SIG-M5 treated with dmso at 0.1 percent for 504 hours (cell line): ENCODE data around the gene DNM3.

Experiments
- DNase-seq: peaks from one replicate; lab custom pipeline; 2025; ENCODE audit not compliant: unreplicated experiment; lab: John Stamatoyannopoulos, UW

DNM3 gene

GRCh38 chr1:171817511-171818265 lies 23.6 kb upstream of the DNM3 start:
- DNase-seq, result peak; percentile 15

GRCh38 chr1:171819946-171820345 lies 21.4 kb upstream of the DNM3 start:
- no peak for DNase-seq

GRCh38 chr1:171826973-171827372 lies 14.3 kb upstream of the DNM3 start:
- DNase-seq, result no peak

DNA sequence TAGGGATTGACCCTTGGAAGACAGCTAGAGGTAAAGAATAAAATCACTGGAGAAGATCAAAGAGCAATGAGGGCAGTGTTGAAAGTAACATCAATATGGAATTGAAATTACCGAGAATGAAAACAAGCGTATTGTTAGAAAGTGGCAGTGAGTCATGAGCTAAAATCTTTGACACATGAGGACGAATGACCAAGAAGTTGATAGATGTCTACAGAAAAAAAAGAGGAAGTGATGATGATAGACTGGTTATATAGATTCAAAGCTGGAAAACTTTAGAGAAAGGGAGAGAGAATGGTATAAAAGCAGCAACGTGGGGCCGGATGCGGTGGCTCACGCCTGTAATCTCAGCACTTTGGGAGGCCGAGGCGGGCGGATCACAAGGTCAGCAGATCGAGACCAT lies 12.5 kb upstream of the DNM3 start:
- peak; percentile 57 for DNase-seq

- DNase-seq, result no peak
Measured at GRCh38 chr1:171833091-171833825, 8.0 kb upstream of the DNM3 start.

DNA sequence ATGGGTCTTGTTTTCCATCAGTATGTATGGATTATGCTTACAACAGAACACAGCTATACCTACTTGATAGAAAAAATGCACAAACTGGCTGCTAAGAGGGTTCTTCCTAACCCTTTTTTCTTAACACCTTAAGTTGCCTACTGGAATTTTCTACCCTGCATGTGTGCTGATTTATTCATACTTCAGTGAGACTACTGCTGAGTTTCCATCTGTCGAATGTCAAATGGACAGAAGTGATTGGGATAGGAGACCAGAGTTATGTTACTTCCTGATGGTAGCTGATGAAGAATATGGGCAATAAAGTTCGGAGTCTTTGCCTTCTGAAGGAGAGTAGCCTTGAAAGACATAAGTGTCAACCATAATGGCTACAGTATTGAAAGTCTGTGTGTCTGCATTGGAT lies 6.5 kb upstream of the DNM3 start:
- DNase-seq, result no peak

GRCh38 chr1:171835891-171836290 lies 5.4 kb upstream of the DNM3 start:
- DNase-seq, result no peak

DNA sequence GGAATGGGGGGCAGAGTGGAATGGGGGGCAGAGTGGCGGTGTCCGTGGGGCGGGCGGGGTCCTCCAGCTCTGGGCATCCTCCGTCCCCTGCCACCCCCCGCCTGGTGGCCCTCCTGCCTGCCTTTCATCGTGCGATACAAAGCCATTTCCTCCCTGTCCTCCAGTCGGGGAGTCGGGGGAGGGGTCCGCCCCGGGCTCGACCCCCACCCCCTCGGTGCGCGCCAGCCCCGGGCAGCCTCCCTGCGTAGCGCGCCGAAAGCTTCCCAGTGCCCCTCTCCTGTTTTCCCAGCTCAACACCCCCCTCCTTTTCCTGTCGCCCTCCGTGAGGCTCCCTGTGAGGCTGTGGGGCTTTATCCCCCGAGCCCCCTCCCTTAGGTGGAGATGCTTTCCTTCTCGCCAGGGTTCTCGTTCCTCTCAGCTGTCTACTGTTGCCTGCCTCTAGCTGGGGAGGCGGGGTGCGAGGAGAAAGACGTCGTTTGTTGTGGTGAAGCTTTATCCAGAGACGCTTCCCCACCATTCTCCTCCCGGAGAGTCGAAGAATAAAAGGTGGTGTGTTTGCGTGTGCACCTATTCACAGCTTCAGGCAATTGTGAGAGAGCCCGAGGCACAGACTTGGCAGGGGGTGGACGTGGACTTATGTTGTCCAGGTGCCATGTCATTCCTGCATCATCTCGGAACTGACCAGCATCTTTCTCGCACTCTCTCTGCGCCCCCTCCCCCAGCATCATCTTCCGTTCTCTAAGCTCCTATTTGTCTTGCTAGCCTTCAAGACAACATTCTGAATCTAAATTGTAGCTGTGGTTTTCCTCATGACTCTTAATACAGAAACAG lies 848 bp downstream of the DNM3 start:
- no peak for DNase-seq

- DNase-seq, result no peak
Measured at GRCh38 chr1:171844381-171844780, 3.1 kb downstream of the DNM3 start.

DNA sequence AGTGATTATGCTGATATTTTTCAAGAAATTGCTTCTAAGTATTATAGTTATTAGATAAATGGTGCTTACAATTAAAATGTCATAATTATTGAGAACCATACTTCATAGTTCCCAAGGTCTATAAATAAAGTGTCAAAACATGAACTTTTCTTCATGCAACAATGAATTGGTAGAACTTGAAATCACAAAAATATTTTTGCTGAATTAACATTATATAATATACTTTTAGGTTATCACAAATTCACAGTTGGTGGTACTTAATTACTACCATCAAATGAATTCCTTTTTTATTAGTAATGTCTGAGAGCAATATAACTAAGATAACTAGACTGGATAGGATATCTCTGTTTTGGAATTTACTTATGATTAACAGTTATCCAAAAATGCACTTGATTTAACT lies 4.7 kb downstream of the DNM3 start:
- no peak for DNase-seq

GRCh38 chr1:171849245-171849898 lies 8.1 kb downstream of the DNM3 start:
- DNase-seq, result no peak

GRCh38 chr1:171850651-171851350 lies 9.5 kb downstream of the DNM3 start:
- peak; percentile 23 for DNase-seq

DNA sequence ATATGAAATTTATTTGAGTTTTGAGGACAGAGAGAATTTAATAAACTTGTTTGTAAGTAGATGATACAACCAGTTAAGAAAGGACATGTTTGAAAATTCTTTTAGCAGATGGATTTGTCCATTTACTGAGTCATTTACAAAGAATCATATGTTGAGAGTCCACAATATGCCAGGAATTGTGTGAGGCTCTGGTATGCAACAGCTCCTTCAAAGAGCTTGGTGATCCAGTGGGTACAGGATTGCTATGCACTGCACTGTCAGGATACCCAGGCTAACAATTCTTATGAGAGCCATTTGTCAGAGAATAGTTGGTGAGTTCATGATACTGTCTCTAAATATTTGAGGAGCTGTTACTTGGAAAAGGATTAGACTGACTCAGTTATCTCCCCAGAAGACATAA lies 11.0 kb downstream of the DNM3 start:
- DNase-seq, result no peak

DNA sequence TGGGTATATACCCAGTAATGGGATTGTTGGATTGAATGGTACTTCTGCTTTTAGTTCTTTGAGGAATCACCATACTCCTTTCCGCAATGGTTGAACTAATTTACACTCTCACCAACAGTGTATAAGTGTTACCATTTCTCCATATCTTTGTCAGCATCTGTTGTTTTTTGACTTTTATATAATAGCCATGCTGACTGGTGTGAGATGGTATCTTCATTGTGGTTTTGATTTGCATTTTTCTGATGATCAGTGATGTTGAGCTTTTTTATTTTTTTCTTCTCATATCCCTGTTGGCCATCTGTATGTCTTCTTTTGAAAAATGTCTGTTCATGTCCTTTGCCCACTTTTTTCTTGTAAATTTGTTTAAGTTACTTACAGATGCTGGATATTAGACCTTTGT lies 14.1 kb downstream of the DNM3 start:
- no peak for DNase-seq

DNA sequence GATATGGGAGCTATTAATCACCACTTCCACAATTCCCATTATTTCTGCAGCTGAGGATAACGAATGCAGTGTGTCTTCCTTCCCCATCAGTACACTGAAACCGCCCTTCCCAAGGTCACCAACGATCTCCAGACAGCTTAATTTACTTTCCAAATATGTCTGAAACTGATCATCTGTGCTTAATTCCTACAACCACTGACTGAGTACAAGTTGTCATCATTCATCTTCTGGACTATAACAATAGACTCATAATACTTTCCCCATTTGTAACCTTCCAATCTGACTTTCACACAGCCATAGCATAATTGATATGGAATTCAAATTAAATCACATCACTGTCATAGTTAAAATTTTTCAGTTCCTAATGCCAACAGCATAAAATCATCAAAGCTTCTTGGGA lies 17.4 kb downstream of the DNM3 start:
- no peak for DNase-seq

DNA sequence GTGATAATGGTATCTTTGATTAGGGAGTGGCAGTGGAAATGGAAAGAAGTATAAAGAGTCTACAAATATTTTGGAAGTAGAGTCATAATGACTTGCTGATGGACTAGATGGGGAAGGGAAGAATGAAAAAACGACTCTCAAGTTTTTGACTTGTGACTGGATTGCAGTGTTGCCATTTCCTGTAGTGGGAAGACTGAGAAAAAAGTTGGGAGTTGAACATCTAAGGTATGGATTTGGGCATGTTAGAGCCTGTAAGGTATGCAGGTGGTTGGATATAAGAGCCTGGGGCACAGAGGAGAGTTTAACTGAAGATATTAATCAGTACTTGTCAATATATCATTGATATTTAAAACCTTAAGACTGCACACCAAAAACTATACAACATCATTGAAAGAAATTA lies 19.4 kb downstream of the DNM3 start:
- no peak for DNase-seq

- no peak for DNase-seq
Measured at GRCh38 chr1:171863531-171863930, 22.2 kb downstream of the DNM3 start.

GRCh38 chr1:171864308-171864707 lies 23.0 kb downstream of the DNM3 start:
- no peak for DNase-seq

GRCh38 chr1:171865106-171865505 lies 23.8 kb downstream of the DNM3 start:
- DNase-seq, result no peak

- no peak for DNase-seq
Measured at GRCh38 chr1:171867236-171867635, 25.9 kb downstream of the DNM3 start.
